GM18861 (cell line): ENCODE measurements around the gene THBS2.
"Not testable (repeated sequence)": the region's sequence is repeated elsewhere in the genome, so short reads cannot be mapped to it uniquely, and the experiment has no call there.

Experiments used
- ATAC-seq: cut with Tn5 transposase; IDR thresholded peaks from one replicate; pipeline ENCODE4 v1.9.1; 2021; ENCODE audit not compliant: unreplicated experiment

THBS2 gene

DNA sequence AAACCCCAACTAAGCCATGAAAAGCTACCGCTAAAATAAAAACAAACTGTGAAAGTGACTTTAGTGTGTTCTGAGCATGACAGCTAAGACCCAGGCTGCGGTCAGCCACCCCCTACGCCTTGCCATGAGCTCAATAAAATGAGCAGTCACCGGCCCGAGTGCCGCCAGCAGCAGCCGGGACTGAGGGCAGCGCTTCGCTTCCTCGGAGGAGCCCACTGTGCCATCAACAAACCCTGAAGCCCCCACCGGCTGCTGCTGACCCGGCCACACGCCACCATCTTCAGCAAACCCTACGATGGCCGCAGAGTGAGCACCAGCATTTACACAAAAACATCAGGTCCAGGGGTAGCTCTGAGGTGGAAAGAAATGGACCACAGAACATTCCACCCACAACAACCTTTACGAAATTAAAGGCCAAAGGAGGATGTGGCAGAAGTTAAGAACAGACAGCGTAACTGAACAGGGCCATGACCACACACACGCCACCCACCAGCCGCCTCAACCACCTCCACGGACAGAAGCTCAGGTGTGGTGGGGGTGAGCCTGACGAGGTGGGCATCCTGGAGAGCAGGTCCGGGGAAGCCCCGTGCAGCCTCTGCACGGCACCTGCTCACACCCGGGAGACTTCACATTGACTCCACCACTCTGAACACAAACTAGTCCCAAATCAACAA, 67.0 kb downstream of the THBS2 start:
- ATAC-seq, result no peak

DNA sequence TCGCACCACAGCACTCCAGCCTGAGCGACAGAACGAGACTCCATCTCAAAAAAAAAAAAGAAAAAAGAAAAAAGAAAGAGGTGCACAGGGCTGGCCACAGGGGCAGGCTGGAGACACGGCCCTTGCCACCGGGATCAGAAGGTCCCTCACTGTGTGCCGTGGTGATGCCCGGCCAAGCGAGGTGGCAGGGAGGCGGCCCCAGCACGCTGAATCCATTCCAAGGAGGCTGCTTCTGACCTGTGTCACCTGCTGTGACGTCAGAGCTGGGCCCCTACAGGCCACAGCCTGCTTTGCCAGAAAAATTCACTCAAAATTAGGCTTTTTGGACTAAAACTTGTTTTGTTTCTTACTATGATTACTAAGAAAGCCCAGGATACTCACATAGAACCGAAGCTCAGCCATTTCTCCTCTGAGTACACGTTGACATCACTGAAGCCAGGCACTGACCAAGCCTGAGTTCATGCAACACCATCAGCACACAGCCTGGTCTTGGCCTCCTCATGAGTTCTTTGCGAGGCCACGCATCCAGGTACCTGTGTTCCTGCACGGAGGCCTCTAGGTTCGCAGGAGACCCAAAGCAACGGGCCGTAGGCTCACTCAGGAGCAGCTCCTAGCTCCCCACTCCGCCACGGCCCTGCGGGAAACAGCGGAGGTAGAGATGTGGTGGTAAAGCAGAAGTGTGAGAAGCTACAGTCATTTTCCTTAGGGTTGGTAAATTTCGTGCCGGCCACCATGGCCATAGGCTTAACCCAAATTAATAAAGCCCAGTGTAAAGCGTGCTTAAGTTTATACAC, 67.8 kb downstream of the THBS2 start:
- no peak for ATAC-seq

DNA sequence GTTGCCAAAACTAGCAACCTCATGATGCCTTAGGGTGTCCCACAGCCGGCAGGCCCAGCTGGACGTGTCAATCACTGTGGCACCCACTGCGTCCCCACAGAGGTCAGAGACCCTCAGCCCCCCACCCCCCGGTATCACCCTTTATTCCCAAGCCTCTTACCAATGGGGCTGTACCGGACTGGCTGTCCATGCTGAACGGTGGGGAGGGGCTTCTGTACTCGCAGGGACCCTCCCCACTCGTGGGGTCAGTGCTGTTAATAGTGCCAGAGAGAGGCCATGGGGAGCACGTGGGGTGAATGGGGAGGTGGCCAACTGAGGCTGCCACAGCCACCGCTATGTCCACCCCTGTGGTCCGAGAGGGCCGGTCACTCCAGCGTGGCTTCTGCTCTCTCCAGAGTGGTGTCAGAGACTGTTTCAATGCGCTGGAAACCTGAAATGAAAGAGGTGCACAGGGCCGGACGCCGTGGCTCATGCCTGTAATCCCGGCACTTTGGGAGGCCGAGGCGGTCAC, 68.6 kb downstream of the THBS2 start:
- ATAC-seq, result no peak

DNA sequence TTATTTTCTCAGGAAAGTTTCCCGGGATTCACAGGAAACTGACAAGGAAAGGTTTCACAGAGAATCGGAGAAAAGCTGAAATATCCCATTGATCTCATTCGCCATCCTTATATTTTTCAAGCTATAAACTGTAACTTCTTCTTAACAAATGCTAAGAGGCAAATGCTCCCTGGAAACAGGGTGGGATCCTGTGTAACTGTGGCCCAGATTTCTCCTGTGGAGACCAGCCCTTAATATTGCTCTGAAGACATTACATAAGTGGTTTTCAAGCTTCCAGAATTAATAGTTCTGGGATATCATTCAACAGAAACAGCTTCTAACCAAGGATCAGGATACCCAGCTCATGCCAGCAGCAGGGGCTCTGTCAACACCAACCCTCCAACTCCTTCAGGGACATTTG, 69.2 kb downstream of the THBS2 start:
- ATAC-seq, result no peak

DNA sequence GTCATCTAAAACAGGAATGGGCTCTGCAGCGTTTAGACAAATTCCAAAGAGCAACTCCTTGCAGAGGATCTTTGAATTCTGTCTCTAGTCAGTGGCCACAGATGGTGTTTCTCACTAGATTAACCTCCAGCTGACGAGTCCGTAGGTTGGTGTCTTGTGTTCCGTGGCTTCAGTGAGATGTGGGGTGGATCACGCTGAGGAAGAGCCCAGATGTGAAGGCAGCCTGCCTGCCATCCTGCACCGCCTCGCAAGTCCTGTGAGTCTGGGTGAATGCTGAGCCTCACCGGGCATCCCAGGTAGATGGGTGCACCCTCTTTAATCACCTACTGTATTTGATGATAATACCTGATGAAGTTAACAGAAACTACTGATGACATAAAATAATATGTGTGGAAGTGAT, 70.4 kb downstream of the THBS2 start:
- no peak for ATAC-seq

DNA sequence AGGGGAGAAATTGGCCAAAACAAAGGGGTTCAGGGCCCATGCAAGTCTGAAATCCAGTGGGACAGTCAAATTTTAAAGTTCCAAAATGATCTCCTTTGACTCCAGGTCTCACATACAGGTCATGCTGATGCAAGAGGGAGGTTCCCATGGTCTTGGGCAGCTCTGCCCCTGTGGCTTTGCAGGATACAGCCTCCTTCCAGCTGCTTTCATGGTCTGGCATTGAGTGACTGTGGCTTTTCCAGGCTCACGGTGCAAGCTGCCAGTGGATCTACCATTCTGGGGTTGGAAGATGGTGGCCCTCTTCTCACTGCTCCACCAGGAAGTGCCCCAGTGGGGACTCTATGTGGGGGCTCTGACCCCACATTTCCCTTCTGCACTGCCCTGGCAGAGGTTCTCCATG, 73.8 kb downstream of the THBS2 start:
- not testable (repeated sequence) for ATAC-seq

DNA sequence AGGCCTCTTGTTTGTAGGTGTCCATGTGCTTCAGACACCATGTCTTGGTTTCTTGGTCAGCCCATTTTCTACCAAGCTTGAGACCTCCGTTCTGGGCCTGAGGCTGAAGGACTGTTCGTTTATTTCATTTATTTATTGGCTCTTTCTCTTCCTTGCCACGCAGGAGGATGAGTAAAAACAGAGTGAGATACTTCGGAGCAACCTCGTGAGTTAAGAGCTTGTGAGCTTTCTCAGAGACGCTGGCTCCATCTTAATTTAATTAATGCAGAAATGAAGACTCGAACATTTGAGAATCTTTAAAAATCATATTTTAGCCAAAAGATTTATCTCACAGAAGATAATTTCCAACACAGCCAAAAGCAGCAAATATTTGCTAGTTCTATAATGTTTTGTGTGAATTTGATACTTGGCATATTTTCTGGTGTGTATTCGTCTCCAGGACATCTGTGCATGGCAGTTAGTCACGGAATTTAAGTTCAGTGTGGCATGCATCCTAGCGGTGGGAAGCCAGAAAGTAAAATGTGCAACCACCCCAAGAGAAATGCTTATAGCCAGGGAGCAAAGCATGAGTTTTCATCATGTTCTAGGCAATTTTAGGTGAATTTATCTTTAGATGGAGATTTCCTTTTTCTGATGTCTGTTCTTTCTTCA, 76.0 kb downstream of the THBS2 start:
- no peak for ATAC-seq

DNA sequence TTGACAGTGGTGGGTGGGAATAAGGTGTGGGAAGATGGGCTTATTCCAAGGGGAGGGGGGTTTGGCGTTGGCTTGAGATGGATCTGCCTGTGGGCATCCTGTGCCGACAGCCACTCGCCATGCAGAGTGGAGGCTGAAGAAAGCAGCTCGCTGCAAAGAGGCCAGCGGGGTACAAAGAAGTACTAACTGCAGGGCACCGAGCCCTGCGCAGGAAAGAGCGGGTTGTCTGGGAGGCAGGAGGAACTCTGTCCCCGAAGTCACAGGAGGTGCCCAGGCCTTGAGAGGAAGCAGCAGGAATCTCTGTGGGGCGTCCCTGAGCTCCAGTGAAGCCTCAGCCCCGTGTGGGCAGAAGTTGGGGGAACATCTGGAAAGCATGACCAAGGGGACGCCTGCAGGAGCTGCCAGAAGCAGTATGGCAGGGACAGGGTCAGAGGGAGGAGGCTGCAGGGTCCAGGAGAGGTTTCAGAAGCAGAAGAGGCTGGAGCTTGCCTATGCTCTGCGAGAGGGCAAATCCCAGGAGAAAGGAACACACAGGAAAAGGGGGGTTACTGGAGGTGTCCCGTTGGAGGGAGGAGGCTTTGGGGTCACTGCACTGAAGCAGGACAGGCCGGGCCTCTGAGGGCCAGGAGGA, 77.2 kb downstream of the THBS2 start:
- no peak for ATAC-seq

DNA sequence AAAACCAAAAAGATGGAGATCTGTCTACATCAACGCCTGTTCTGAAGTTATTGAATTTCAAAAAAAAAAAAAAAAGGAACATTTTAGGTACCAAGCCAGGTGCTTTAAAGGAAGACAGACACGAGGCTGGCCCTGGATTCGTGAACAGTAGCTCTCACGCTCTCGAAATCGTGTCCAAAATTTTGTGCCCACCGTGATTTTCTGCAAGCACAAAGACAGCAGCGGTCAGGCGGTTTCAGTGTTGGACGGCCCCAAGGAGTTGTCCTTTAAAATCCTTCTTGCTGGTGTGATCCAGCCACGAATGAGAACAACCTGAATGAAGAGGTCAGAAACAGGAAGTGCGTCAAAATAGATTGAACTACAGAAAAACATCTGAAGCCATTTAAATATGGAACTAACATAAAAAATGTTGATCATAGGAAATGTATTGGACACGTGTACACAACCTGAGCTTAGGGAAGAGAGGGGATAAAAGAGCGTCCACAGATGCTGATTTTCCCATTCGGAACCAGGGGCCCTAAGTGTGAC, 78.2 kb downstream of the THBS2 start:
- ATAC-seq, result no peak

DNA sequence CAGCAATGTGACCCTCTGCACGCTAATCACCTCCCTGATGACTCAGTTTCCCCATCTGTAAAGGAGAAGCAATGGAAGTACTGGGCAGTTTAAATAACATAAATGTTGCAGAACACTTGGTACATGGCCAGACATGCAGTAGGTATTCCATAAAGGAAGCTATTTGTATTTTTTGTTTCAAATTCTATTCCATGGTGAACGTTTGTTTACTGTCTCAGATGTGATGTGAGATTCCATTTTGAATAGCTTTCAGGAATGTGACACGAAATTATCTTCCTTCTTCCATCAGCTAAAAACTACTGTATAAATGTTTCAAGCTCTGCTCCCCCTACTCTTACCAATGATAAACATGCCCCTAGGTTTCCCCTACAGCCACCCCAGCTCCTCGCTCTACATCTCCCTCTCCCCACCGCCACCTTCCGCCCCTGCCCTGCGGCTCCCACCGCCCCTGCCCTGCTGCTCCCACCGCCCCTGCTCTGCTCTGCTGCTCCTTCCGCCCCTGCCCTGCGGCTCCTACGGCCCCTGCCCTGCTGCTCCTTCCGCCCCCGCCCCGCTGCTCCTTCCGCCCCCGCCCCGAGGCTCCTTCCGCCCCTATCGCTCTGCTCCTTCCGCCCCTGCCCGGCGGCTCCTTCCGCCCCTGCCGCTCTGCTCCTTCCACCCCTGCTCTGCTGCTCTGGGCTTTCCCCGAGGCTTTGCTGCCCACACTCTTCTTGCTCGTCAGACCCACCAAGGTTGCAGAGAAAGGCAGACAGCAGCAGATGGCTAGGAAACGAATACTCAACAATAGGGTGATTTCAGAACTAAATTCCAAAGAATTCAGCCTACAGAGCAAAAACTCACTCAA, 78.9 kb downstream of the THBS2 start:
- ATAC-seq, result no peak

DNA sequence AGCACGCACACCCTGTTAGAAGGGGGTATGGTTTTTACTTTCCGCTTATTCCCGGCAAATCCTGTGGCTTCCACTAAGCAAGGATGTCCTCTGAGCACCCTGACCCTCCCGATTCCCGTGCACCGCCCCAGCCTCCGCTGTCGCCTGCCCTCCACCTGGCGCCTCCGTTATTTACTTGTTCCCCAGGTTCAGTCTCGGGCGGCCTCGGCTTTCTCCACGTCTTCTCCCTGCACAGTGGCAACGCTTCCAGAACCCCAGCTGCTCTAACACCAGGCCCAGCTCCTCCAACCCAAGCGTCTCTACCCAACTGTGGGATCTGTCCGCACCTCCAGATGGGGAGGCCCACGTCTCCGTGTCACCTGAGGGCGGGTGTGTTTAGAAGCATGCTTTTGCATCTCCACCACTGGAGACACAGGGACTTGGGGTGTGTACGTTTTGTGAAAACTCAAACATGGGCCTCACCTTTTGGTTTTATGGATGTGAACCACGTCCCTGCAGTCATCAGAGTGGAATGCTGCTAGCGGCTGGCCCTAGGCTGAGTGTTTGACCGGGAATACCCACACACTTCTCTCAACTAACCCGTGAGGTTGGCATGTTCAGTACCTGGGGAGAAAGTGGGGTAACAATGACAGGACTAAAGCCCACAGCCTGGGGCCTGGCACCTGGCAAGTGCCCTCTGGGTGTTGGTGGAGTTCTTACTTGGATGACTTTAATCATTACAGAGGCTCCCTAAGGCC, 79.9 kb downstream of the THBS2 start:
- ATAC-seq, result no peak

DNA sequence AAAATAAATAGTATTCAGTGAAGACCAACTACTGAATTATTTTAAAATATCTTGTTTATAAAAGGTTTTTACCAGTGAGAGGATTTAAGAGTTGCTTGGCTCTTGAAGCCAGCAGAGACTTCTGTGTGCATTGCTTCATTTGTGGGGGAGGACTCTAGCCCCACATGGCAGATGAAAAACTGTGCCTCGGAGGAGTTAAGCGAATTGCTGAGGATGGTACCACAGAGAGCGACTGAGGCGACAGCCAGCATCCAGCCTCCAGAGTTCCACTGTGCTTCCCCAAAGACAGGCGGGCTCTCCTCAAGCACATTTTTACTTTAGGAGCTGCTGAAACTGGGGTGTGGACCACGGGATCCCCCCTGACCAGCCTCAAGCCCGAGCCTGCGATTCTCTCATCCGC, 80.7 kb downstream of the THBS2 start:
- no peak for ATAC-seq

DNA sequence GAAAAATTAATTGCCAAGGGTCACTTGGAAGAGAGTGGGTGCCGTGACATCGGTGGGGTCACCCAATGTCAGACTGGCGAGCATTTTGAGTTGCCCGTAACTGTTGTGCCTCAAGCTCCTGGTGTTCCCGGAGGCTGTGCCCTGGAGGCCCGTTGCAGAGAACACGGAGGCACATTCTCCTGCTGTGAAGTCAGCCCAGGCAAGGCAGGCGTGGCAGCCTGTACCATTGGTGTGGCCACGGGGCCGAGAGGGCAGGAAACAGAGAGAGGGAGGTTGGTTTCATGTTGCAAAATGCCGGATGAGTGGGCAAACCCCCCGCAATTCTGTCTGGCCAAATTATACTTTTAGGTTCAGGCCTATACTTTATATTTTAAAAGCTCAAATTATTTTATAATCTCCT, 81.2 kb downstream of the THBS2 start:
- no peak for ATAC-seq

DNA sequence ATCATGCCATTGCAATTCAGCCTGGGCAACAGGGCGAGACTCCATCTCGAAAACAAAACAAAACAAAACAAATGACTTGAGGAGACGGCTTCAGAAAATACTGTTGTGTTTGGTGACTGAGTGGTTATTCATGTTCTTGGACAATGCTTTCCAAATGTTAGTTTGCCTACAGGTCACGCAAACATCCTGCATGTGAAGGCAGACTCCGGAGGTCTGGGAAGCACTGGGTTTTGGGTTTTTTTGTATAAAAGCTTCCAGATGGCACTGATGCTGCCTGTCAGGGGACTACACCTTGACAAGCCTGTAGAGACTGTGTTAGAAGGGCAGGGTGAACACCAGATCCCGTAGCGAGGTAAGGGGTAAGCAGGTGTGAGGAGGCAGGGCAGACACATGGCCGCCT, 81.7 kb downstream of the THBS2 start:
- ATAC-seq, result no peak

DNA sequence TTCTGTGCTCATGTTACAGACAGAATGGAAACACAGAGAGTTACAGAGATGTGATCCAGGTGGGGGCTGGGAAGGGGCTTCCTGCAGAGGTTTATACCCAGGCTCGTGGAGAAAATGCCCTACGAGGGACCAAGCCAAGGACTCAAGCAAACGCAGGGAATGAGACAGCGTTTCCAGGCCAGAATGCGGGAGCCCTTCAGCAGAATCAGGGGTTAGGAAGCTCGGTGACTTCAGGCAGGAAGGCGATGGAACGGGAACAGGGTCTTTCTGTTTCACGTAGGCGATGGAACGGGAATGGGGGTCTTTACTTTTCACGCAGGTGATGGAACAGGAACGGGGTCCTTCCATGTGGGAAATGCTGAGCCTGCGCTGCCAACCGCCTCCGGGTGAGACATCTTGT, 82.6 kb downstream of the THBS2 start:
- ATAC-seq, result no peak

DNA sequence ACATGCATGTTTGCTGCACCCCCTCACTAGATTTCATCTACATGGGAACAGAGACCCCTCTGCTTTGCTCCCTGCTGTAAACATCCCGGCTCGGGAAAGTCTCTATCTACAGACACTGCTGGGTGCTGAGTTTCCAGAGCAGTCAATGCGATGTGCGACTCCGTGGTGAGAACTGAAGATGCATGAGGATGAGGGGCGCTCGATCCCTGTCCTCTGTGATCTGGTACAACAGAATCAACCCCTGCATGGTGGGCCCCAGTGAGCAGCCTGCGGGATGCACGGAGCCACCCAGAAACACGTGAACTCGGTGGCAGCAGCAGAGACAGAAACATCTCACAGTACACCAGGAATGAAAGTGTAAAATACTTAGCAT, 83.1 kb downstream of the THBS2 start:
- ATAC-seq, result no peak

DNA sequence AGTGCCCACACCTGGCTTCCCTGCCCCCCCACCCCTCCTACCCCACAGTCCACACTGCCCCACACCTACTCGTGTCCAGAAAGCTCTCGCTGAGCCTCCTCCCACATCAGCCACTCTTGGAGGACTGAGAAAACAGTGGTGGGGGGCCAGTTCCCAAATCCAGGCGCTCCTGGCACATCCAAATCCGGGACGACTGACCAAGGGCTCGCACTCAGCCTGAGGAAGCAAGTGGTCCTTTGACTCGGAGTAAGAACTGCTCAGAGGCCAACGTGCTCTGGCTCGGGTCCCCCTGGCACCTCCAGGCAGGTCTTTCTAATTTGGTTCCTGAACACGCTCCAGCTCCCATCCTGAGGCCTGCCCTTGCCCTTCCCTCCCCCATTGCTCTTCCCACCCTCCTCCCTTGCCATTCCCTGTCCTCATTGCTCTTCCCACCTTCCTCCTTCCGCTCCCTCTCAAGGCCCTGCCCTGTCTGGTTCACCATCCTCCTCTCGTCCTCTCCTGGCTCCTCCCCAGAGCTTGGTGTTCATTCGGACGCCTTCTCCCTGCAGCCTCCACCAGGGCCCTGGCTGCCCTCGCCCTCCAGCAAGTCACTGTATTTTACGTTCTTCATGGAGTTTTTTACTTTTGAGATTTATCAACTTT, 83.6 kb downstream of the THBS2 start:
- no peak for ATAC-seq

DNA sequence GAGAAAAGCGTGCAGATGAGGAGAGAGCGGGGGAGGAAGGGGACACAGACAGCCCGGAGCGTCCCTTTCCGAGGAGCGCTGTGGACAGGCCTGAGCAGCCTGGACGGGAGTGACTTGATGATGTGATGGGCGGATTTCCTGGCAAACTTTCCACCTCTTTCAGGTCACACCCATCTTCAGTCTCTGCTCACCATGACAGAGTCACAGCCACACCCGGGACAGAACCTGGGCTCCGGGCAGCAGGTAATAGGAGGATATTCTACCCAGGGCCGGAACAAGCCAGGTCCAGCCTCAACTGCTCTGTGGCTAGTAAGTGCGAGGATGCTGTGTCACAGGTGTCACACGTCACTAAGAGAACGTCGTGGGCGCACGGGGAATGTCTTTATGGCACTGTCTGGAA, 84.3 kb downstream of the THBS2 start:
- no peak for ATAC-seq

DNA sequence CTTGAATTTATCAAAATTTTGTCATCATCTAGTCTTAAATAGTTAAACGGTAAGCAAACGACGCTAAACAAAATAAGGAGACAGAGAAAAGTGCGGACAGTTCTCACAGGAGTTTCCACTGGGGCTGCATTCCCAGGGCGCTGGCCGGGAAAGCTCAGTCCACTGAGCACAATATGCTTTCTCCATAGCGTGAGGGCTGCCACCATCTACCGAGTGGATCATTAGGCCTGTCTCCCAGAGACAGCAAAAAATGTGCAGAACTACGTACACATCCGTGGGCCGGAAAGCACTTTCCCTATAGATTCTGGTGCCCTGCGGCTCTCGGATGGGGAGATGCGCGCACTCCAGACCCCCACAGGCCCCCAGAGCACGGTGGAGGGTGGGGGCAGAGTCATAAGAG, 84.9 kb downstream of the THBS2 start:
- no peak for ATAC-seq
